T-helper 22 cell (primary cell): ENCODE data around the gene MIEF1.

Experiments used
- DNase-seq: peaks from one replicate; pipeline ENCODE4 v3.0.0-alpha.2; 2020; ENCODE audit warnings: low read depth

Gene MIEF1

DNA sequence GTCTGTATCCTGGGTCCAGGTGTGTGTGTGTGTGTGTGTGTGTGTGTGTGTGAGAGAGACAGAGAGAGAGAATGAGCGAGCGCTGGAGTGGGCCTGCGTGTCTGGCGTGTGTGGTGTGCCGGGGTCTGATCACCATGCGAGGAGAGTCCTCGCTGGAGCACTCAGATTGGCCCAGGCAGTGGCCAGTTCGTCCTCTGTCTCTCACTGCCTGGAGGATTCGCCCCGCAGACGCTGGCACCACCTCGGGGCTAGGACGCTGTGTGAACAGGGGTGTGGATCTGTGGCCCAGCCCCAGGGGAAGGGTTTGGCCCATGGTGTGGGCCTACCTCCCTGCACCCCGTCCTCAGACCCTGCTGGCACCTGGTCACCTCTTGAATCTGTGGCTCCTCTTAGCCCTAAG, 56.9 kb downstream of the MIEF1 start:
- no peak for DNase-seq

DNA sequence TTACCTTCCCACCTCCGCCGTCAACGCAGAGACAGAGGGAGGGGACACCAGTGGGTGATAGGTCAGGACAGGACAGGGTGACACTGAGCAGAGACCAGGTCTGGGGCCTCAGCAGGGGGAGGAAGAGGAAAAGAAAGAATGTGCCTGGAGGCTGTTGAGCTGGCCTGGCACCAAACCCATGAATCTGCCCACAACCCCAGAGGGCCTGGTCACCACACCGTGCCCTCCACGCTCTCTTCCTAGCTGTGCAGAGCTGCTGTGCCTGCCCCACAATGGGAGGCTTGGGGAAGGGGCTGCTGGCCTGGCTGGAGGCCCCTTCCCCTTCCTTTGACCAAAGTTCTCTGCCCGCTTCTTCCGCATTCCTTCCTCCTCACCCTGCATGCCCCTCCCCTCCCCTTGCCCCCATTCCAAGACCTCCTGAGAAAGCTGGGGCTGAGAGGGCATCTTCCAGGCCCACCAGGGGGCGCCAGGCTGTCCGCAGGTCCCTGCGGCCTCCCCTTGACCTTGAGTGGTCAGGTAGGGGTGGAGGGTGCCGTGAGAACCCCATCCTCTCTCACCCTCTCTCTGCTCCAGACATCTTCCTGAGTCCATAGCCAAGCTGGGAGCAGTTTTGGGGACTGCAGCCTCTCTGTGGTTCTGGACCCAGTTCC, 57.5 kb downstream of the MIEF1 start:
- DNase-seq = no peak

DNA sequence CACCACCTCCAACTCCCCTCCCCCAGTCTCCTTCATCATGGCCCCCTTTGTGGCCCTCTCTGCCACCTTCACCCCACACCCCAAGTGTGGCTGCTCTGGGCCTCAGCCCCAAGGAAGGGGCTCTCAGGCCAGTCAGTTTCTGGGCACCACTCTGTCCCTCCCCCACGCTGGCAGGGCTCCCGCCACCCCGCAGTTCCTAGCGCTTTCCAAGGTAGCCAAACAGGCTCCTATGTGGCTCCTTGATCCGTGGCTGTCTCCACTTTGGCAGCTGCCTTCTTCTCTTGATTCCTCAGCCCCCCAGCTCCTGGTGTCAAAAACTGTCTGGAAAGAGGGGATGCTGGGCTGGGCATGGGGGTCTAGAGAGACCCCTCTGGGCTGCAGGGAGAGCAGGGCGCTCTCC, 58.0 kb downstream of the MIEF1 start:
- no peak for DNase-seq

DNA sequence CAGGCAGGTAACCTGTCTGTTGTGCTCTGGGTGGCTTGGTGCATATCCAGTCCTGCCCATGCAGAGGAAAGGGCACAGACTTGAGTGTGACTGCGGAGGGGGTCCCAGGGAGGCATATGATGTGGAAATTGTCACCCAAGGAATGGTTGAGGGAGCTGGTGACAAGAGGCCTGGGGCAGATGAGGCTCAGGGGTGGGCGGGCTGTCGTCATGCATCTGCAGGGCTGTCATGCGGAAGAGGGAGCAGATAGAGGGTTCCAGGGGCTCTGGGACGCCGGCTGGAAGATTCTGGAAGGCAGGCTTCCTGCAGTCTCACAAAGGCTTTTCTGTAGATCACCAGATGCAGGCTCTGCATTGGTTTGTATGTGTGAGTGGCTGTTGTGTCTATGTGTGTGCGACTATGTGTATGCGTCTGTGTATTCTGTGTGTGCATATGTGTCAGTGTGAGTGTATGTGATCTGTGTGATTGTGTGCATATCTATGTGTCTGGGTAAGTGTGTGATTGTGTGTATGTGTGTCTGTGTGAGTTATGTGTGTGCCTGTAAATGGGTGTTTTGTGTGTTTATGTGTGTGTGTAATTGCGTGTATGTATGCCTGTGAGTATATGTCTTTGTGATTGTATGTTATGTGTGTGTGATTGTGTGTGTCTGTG, 60.9 kb downstream of the MIEF1 start:
- DNase-seq = no peak

DNA sequence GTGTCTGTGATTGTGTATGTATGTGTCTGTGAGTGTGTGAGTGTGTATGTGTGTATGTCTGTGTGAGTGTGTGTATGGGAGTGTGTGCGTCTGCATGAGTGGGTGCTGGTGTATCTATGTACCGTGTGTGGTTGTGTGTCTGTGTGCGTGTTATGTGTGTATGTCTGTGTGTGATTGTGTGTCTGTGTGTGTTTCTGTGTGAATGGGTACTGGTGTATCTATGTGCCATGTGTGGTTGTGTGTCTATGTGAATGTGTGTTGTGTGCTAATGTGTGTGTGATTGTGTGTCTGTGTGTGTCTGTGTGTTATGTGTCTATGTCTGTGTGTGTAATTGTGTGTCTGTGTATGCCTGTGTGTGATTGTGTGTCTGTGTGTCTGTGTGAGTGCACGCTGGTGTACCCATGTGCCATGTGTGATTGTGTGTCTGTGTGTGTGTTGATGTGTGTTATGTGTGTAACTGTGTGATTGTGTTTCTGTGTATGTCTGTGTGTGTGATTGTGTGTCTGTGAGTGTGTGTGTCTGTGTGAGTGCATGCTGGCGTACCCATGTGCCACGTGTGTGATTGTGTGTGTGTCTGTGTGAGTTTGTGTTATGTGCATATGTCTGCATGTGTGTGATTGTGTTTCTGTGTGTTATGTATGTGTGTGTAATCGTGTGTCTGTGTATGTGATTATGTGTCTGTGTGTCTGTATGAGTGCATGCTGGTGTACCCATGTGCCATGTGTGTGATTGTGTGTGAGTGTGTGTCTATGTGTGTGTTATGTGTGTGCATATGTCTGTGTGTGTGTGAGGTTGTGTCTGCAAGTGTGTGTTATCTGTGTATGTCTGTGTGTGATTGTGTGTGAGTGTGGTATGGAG, 61.7 kb downstream of the MIEF1 start:
- no peak for DNase-seq

DNA sequence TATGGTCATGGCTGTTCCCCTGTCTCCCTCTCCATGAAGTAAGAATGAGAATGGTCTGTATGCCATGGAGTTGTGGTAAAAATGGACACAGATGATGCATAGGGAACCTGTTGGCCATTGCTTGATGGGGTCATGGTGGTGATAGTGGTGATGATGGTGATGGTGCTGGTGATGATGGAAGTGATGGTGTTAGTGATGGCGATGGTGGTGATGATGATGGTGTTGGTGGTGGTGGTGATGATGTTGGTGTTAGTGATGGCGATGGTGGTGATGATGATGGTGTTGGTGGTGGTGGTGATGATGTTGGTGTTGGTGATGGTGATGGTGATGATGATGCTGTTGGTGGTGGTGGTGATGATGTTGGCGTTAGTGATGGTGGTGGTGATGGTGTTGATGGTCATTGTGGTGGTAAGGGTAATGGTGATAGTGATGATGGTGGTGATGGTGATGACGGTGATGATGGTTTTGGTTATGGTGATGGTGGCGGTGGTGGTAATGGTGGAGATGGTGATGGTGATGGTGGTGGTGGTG, 63.4 kb downstream of the MIEF1 start:
- no peak for DNase-seq

DNA sequence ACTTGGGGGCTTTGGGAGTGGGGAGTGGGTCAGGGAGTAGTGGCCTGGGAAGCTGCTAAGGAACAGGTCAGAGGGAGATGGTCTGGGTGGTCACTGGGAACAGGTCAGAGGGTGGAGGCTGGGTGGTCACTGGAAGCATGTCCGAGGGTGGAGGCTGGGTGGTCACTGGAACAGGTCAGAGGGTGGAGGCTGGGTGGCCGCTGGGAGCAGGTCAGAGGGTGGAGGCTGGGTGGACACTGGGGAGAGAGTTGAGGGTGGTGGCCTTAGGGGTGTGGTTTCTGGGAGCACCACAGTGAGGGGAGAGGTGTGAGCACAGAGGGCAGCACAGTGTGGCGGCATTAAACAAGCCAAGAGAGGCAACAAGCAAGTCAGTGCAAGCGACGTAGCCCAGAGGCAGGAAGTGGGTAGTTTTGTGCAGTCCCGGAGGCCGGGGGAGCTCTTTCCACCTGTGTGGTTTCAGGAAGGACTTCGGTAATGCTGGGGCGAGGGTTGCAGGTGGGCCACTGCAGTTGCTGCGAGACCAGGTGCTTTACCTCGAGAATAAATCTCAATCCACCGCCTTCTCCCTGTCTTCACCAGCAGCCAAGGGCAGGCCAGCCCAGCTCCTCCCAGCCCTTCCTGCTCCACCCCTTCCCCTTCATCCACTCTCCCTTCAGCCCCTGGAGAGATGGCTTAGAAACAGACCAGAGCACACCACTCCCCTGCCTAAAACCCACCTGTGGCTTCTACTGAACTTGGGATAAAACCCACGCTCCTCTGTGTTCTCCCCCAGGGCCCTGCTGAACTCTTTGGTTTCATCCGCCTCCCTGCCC, 65.3 kb downstream of the MIEF1 start:
- DNase-seq = no peak
